HG03571 (cell line): Measurements from ENCODE around the gene ECE1.

Source experiments
- ATAC-seq: cut with Tn5 transposase; IDR thresholded peaks from one replicate; pipeline ENCODE4 v1.9.1; 2021; ENCODE audit not compliant: unreplicated experiment

The ECE1 gene

GRCh38 chr1:21255284-21255942 lies 34.9 kb downstream of the ECE1 start:
- ATAC-seq = no peak

DNA sequence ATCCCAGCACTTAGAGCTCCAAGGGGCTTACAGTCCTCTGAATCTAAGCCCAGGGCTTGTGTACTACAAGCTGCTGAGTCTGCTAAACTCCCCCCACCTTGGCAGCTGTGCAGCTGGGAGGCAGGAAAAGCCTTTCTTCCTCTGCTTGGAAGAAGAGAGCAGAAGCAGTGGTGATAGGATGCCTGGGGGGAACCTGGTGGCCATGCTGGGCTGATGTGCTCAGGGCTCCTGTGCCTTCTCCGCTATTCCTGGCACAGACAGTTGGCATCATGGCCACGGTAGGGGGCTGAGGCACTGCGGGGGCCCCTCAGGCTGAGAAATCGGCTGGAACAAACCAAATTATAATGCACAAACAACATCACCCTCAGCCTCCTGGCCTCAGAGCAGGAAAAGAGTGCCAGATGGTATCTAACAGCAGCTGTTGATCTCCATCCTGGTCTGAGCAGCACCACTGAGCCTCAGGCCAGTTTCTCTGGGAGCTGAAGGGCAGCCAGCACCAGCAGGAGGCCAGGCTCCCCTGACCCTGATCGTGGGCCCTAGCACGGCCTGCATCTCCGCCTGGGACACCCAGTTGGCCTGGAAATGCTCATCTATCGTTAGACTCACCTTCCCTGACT lies 35.8 kb downstream of the ECE1 start:
- ATAC-seq = no peak

- ATAC-seq = no peak
These were observed 38.3 kb downstream of the ECE1 start for GRCh38 chr1:21251773-21252471.

GRCh38 chr1:21249940-21250493 lies 40.2 kb downstream of the ECE1 start:
- ATAC-seq = no peak

DNA sequence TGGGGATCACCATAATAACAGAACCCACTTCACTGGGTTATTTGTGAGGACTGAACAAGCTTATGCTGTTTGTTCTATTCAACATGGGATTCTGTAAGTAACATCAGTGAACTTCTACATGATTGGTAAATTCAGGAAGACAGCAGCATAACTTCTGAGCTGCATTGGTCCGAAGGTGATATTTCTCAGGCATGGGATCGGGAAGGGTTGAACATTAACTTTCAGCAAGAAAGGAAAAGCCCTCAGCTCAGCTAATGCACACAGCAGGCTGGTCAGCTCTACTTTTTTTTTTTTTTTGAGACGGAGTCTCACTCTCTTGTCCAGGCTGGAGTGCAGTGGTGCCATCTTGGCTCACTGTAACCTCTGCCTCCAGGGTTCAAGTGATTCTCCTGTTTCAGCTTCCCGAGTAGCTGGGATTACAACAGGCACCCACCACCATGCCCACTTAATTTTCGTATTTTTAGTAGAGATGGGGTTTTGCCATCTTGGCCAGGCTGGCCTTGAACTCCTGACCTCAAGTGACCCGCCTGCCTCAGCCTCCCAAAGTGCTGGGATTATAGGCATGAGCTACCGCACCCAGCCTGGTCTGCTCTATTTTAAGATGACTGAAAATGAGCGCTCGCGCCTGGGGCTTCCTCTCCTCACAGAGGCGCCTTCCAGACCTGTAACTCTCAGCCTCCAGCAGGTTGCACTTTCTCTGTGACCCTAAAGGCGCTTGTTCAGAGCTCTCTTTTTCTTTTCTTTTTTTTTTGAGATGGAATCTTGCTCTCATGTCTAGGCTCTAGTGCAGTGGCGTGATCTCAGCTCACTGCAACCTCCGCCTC lies 42.2 kb downstream of the ECE1 start:
- ATAC-seq = no peak

DNA sequence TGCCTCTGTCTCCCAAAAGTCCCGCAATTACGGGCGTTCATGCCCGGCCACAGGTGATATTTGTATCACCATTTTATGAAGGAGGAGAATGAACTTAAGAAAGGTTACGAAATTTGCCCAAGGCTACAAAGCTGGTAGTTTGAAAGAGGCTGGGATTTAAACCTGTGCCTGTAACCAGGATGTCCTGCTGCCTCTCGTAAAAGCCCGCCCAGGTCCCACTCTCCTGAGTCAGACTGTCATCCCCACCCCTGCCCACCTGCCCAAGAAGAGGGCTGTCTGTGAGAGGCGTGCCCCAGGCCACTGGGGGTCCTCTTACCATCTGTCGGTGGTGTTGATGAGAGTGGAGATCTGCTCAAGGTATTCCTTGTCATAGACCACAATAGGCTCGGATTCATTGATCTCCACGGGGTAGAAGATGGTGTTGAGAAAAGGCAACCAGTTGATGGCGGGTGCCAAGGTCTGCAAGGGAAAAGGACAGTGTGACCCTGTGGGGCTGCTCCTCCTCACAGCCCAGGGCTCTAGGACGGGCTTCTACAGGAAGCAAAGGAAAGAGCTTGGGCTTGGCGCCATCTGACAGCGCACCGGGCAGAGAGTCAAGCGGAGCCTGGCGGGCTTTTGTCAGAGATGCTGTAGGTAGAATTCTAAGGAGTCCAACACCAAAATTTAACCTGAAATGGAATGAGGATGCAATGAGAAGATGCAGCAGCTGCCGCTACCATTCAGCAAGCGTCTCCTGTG lies 43.2 kb downstream of the ECE1 start:
- ATAC-seq = no peak

GRCh38 chr1:21245688-21246229 lies 44.5 kb downstream of the ECE1 start:
- no peak for ATAC-seq

DNA sequence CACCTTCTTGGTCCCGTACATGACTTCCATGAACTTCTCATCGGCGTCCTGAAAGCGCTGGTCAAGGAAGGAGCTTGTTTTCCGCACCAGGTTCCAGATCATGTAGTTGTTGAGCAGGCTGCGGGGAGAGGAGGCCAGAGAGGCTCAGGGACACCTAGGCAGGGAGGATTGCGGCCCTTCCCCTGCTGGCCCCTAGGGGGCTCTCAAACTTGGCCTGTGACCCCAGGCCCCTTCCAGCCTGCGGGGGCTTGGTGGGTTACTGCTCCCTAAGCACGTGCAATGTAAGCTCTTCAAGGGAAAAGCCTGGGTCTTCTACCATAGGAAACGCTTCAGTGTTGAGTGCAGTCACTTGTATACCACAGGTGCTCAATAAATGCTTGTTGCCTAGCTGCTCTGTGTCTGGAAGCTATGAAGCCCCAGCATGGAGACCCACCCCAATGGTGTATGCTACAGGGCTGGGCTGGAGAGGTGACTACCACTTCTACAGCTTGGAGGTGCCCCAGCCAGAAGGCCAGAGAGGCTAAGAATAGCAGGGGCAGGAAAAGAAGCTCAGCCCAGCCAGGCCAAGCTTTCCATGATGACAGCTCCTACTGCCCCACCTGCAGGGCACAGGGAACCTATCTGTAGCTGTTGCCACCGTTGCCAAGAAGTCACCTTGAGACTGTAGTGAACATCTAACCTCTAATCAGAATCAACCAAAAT lies 45.1 kb downstream of the ECE1 start:
- no peak for ATAC-seq

DNA sequence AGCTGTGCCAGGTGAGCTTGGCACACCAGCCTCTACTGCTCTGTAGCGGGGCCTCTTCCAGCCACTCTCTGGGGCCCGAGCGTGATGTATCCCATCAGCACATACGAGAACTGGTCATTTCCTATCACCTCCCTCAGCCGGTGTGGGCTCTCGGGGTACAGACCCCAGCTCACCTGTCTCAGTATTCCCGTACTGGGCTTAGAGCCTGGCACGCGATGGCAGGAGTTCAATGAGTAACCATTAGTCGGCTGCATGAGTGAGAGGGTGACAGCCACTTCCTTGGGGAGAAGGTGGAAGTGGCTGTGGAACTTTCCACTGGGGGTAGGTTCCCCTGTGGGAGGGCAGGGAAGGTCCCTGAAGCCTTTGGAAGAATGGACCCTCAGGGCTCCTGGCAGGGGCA lies 46.1 kb downstream of the ECE1 start:
- no peak for ATAC-seq

DNA sequence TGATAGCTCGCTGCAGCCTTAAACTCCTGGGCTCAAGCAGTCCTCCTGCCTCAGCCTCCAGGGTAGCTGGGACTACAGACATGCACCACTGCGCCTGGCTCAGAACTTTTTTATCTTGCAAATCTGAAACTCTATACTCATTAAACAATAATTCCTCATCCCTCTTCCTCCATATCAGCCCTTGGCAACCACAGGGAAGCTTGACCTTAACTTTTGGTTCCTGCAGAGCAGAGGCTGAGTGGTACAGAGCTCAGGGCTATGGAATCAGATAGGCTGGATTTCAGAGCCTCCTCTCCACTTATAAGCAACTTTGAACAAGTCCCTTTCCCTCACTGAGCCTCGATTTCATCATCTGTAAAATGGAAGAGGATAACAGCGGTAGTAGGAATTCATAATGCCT lies 47.4 kb downstream of the ECE1 start:
- ATAC-seq = no peak

- no peak for ATAC-seq
These were observed 48.3 kb downstream of the ECE1 start for GRCh38 chr1:21241771-21242581.

- no peak for ATAC-seq
These were observed 49.6 kb downstream of the ECE1 start for GRCh38 chr1:21240706-21241105.

DNA sequence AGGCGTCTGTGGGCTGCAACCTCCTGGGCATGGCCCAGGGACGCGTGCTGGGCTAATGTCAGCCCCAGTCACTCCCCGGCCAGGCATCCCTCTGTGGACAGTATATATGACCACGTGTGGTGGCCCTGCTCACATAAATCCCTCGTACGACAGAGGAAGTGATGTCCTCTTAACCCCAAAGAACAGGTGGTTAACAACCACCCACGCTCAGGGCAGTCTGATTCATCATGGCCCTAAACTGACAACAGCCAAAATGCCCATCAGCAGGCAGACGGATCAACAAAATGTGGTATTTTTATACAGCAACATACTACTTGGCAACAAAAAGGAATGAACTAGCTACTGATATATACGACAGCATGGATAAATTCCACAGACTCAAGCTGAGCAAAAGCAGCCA lies 51.0 kb downstream of the ECE1 start:
- ATAC-seq = no peak

- ATAC-seq = no peak
These were observed 52.0 kb downstream of the ECE1 start for GRCh38 chr1:21238141-21238800.

DNA sequence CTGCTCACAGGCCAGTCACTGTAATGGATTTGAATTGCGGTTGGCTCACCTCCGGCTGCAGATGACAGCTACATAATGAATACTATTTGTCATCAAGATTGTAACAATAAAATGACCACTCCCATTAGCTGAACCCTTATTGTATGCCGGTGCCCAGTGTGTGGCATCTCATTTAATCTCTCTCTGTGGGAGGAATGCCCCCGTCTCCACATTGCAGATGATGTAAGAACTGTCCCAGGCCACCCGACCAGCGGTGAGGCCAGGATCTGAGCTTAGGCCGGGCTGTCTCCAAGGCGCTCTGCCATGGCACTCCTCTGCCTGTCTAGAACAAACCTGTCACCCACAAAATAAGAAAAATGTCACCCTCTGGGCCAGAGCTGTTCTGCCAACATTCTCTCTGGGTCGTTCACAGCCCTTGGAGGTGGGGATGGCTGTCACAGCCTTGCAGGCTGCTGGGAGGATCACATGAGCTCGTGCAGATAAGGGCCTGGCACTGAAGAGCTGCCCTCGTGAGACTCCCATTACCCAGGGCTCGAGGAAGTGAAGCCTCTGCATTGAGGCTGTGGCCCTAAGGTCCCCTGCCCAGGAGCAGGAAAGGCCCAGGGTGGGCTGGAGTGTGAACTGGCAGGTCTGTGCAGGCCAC lies 52.7 kb downstream of the ECE1 start:
- no peak for ATAC-seq

DNA sequence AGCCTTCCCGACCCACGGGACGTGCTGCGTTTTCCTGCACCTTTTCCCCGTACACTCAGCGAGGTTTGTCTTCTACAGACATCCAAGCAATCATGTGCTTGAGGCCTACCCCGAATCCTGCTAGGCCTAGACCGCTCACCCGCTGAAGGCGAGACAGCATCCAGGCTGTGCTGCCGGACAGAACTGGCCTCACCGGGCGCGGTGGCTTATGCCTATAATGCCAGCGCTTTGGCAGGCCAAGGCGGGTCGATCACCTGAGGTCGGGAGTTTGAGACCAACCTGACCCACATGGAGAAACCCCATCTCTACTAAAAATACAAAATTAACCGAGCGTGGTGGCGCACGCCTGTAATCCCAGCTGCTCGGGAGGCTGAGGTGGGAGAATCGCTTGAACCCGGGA lies 54.1 kb downstream of the ECE1 start:
- no peak for ATAC-seq

- no peak for ATAC-seq
These were observed 55.5 kb downstream of the ECE1 start for GRCh38 chr1:21234779-21235178.

GRCh38 chr1:21233490-21233889 lies 56.8 kb downstream of the ECE1 start:
- no peak for ATAC-seq
